Bronchial epithelial cell (primary cell): Measurements from ENCODE around the gene EIPR1. TPM values are rescaled to one million over a fixed set of nuclear protein-coding genes. Genes with fewer than 3 reads are reported as not detected.

Experiments used
- DNase-seq: peaks from one replicate; pipeline ENCODE4 v3.0.0-alpha.2; 2010; ENCODE audit warnings: low read depth
- FAIRE-seq: peaks from 2 replicates; lab custom pipeline; 2011; peaks lifted over from hg19 to GRCh38; lab: Jason Lieb, UNC
- H3K27me3 ChIP-seq: 2 replicates; pipeline ENCODE4 v1.5.1; 2011; ENCODE audit warnings: low read length; ENCODE audit not compliant: control insufficient read depth, insufficient read depth
- H3K36me3 ChIP-seq: 2 replicates; pipeline ENCODE4 v1.5.1; 2011; ENCODE audit warnings: low read length; ENCODE audit not compliant: control insufficient read depth, insufficient read depth
- H3K4me3 ChIP-seq: 2 replicates; pipeline ENCODE4 v1.5.1; 2011; ENCODE audit warnings: mild to moderate bottlenecking, low read depth, low read length, control low read depth
- total RNA-seq: library from RNA; depleted of rRNA; stranded (reverse); fragments of >200 nt; gene quantifications from 2 replicates; pipeline ENCODE4 v1.2.1, GENCODE V29; 2014
- TF ChIP-seq, protein P1 (sequence below): IDR thresholded peaks from 2 replicates; pipeline ENCODE4 v1.5.1; 2011; ENCODE audit warnings: mild to moderate bottlenecking, moderate library complexity, low read length, control low read depth, inconsistent platforms; ENCODE audit not compliant: insufficient read depth, severe bottlenecking

EIPR1 gene
- total RNA-seq, 1 donor from 2014 or later, result 44.5 TPM

DNA sequence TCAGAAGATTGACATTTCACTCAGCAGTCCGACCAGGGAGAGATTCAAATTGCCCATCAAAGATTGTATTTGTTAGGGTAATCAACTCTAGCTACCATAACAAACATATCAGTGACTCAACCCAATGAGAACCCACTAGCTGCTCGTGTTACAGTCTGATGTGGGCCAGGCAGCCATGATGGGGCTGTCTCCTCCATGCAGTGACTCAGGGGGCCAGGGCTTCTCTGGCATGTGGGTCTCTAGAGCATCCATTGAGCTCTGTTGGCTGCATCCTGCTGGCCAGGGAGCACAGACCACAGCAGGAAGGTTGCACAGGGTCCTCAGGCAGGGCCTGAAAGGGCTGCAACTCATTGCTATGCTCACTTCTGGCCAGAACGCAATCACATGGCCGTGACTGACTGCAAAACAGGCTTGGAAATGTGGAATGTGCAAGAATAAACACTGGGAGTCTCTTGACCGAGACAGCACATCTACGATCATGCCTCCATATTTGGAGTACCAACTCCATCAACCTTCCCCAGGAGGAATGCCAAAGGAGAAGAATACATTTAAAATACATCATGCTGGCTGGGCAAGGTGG is 216.8 kb downstream of the EIPR1 start:
- Histone ChIP-seq H3K4me3 (no peak overlapping the region), H3K36me3 (no peaks in the 10 kb centered on the region), H3K27me3 (no peaks in the 10 kb centered on the region)
- no peak for DNase-seq
- TF ChIP-seq, protein P1, sequence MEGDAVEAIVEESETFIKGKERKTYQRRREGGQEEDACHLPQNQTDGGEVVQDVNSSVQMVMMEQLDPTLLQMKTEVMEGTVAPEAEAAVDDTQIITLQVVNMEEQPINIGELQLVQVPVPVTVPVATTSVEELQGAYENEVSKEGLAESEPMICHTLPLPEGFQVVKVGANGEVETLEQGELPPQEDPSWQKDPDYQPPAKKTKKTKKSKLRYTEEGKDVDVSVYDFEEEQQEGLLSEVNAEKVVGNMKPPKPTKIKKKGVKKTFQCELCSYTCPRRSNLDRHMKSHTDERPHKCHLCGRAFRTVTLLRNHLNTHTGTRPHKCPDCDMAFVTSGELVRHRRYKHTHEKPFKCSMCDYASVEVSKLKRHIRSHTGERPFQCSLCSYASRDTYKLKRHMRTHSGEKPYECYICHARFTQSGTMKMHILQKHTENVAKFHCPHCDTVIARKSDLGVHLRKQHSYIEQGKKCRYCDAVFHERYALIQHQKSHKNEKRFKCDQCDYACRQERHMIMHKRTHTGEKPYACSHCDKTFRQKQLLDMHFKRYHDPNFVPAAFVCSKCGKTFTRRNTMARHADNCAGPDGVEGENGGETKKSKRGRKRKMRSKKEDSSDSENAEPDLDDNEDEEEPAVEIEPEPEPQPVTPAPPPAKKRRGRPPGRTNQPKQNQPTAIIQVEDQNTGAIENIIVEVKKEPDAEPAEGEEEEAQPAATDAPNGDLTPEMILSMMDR, result no peak
- FAIRE-seq, result no peak

DNA sequence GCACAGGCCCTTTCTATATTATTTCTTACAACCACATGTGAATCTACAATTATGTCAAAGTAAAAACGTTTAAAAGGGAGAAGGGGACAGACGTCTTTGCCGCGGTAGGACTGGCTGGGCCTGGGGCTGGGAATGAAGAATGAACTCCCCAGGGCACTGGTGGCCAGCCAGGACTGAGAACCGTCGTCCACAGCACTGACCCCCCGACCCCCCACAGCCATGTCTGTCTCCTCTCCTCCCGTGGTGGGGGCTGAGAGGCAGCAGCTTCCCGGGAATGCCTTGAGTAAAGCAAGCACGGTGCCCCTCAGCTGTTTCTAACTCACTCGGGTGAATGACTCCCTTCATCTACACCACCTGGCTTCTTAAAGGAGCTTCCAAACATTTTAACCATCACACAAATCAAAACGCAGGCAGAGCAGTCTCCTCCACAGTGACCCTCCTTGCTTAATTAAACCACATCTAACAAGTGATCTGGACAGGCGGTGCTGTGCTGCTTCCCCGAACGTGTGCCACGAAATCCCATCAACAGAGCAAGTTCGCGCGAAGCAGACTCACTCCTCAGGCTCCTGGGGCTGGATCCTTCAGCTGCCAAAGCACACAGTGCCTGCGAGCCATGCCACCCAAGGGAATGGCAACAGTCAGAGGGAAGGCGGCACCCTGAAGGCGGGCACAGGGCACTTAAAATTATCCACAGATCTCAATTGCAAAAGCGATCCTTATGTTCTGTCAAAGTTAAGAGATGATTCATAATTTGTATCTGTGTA is 217.7 kb downstream of the EIPR1 start:
- TF ChIP-seq, protein P1, result no peak

DNA sequence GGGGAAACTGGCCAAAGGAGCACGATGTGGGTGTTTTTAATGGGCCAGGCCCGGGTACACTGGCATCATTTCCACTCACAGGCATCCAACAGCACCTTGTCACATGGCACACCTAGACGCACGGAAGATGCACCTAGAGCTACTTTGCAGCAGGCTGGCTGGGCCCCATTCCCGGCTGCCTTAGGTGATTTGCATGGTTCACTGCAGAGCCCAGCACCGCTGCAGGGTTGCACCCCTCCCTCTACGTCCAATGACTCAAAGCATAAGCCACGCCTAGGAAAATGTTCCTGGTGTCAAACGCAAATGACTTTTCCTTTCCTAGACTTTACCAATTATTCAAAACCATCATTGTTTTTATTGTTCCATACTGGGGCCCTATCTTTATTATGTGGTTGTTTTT is 222.9 kb downstream of the EIPR1 start:
- FAIRE-seq (no peak), DNase-seq (no peak)
- Histone ChIP-seq H3K36me3 (no peaks in the 10 kb centered on the region), H3K4me3 (no peak overlapping the region), H3K27me3 (no peaks in the 10 kb centered on the region)
- TF ChIP-seq, protein P1, result no peak

More for the DNA sequence above, 217.7 kb downstream of the EIPR1 start:
- DNase-seq (no peak), FAIRE-seq (no peak)
- Histone ChIP-seq H3K4me3 (no peak overlapping the region), H3K36me3 (no peaks in the 10 kb centered on the region), H3K27me3 (no peaks in the 10 kb centered on the region)

DNA sequence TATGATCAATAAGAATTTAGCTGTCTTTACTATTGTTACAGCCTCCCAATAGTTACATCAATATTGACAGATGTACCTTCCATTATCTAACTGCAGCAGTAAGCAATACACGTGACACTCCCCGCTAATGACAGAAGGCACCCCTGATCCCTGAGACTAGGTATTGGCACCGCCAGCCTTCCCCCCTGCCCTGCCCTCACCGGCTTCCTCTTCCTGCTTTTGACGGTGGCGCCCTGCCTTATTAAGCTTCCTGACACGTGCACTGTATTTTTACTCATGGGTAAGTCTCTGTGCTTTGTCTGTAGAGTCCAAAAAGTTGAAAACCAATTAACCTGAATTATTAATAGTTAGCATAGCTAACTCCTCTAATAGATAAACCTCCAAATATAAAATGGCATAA is 223.5 kb downstream of the EIPR1 start:
- TF ChIP-seq, protein P1, result no peak
- H3K4me3 ChIP-seq, result no peak overlapping the region
- DNase-seq, result no peak
- no peaks in the 10 kb centered on the region for H3K27me3 ChIP-seq
- H3K36me3 ChIP-seq, result no peaks in the 10 kb centered on the region
- no peak for FAIRE-seq

DNA sequence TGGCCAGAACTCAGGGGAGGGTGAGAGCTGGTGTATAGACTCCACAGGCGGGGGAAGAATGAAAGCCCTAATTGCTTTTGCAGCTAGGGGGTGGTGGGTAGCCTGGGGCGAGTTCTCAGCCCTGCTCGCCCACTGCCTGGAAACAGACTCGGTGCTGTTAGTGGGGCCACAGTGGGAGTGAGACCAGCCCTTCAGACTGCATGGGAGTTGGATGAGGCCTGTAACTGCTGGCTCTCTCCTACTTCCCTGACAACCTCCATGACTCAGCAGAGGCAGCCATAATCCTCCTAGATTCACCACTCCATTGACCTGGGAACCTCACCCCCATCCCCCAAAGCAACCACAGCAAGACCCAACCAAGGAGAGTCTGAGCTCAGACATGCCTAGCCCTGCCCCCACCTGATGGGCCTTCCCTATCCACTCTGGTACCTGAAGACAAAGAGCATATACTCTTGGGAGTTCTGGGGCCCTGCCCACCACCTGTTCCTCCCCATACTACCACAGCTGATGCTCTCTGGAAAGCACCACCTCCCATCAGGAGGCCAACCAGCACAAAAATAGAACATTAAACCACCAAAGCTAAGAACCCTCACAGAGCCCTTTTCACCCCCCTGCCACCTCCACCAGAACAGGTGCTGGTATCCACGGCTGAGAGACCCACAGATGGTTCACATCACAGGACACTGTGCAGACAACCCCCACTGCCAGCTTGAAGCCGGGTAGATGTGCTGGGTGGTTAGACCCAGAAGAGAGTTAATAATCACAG is 226.3 kb downstream of the EIPR1 start:
- TF ChIP-seq, protein P1, result no peak

More for the DNA sequence above, 226.3 kb downstream of the EIPR1 start:
- H3K27me3 ChIP-seq, result no peaks in the 10 kb centered on the region
- FAIRE-seq (no peak), DNase-seq (no peak)
- H3K36me3 ChIP-seq, result no peaks in the 10 kb centered on the region
- H3K4me3 ChIP-seq, result no peak overlapping the region
